Measurements from ENCODE around the gene RYR3. TPM values are rescaled to one million over a fixed set of nuclear protein-coding genes. Genes with fewer than 3 reads are reported as not detected.

Gene RYR3
- total and polyA plus RNA-seq, 10 of the 15 experiments (the other 5 are each of a cell fraction or from before 2014, with no cell fraction given), result under 0.01 to 0.44 (median 0.16) TPM; not detected in 5

DNA sequence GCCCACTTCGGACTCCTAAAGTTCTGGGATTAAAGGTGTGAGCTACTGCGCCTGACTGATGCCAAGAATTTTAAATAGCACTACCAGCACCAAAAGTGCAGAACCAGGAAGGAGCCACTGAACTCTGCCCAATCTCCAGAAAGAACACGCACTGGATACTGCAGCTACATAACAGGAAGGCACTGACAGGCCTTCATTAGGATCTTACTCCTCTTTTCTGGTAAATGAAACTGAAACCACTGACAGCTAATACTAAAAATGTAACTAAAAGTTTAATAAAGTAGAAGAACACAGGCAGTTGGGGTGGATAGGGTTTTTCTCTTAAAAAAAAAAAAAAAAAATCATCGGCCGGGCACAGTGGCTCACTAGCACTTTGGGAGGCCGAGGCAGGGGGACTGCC lies 583.4 kb downstream of the RYR3 start:
- no peak overlapping the region for H3K9ac ChIP-seq (ENCODE audit: control insufficient read depth, insufficient read depth, low read length)
- ChIA-PET CTCF (no interaction called here), POLR2A (no interaction called here)

More for the DNA sequence above, 583.4 kb downstream of the RYR3 start:
- Histone ChIP-seq H3K4me3 (no peak overlapping the region), H3K79me2 (ENCODE audit: control insufficient read depth, insufficient read depth, low read length) (no peaks in the 10 kb centered on the region), H3K36me3 (ENCODE audit: control insufficient read depth in 2 of 2, insufficient read depth in 2 of 2, low read length in 1 of 2) (no peaks in the 10 kb centered on the region), H2AFZ (ENCODE audit: control insufficient read depth, low read depth, low read length) (peak overlapping the region; percentile 71), H3K9me3 (replicated peaks; ENCODE audit: control insufficient read depth, insufficient read depth, low read length) (no peaks in the 10 kb centered on the region), H3K27me3 (replicated peaks in 1 of 2; ENCODE audit: control insufficient read depth in 2 of 2, insufficient read depth in 2 of 2, low read length in 1 of 2) (no peaks in the 10 kb centered on the region), H3K4me2 (ENCODE audit: control insufficient read depth, insufficient read depth) (peak overlapping the region; percentile 42), H4K20me1 (ENCODE audit: control insufficient read depth, insufficient read depth) (no peaks in the 10 kb centered on the region), H3K27ac (ENCODE audit: control insufficient read depth, insufficient read depth) (no peak overlapping the region; the same call in 1 of the 2 replicates), H3K4me1 (ENCODE audit: control insufficient read depth, insufficient read depth, low read length) (peaks cover 5% of the 10 kb centered on the region)
- intact Hi-C loops (cut with micrococcal nuclease; ENCODE audit: unreplicated experiment) (no loop called here), in situ Hi-C loops (cut with MboI) (no loop called here)
- SMC1A ChIA-PET (ENCODE audit: uncharacterized antibody, unreplicated experiment), result no interaction called here
- DNase-seq (ENCODE audit: low read depth, low spot score) (no peak), ATAC-seq (peak; percentile 64), FAIRE-seq (no peak)
- BruUV-seq (replicated peaks), result no TSS peak
- 87% methylated on average over 6 of the region's 6 CpGs for WGBS (ENCODE audit: insufficient coverage, insufficient replicate concordance, low lambda C conversion rate, missing lambda C conversion rate)
- no peak for TF ChIP-seq ZNF24 (IDR thresholded peaks at IDR 0.05)
- TF ChIP-seq, protein P1, sequence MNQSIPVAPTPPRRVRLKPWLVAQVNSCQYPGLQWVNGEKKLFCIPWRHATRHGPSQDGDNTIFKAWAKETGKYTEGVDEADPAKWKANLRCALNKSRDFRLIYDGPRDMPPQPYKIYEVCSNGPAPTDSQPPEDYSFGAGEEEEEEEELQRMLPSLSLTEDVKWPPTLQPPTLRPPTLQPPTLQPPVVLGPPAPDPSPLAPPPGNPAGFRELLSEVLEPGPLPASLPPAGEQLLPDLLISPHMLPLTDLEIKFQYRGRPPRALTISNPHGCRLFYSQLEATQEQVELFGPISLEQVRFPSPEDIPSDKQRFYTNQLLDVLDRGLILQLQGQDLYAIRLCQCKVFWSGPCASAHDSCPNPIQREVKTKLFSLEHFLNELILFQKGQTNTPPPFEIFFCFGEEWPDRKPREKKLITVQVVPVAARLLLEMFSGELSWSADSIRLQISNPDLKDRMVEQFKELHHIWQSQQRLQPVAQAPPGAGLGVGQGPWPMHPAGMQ (IDR thresholded peaks at IDR 0.05; ENCODE audit: borderline replicate concordance), result no peak
- TF ChIP-seq, protein P2, sequence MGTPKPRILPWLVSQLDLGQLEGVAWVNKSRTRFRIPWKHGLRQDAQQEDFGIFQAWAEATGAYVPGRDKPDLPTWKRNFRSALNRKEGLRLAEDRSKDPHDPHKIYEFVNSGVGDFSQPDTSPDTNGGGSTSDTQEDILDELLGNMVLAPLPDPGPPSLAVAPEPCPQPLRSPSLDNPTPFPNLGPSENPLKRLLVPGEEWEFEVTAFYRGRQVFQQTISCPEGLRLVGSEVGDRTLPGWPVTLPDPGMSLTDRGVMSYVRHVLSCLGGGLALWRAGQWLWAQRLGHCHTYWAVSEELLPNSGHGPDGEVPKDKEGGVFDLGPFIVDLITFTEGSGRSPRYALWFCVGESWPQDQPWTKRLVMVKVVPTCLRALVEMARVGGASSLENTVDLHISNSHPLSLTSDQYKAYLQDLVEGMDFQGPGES (IDR thresholded peaks at IDR 0.05), result no peak
- no peak for TF ChIP-seq FOS (IDR thresholded peaks at IDR 0.05; ENCODE audit: borderline replicate concordance, extremely low read depth, insufficient read length)
- no peak for TF ChIP-seq EED (IDR thresholded peaks at IDR 0.05; ENCODE audit: low read depth)
- TF ChIP-seq MTA3 (IDR thresholded peaks at IDR 0.05; ENCODE audit: borderline replicate concordance, low read length), result no peak
- no peak for TF ChIP-seq DPF2 (IDR thresholded peaks at IDR 0.05)
- TF ChIP-seq SREBF1 (IDR thresholded peaks at IDR 0.05; ENCODE audit: low read length), result no peak
- TF ChIP-seq RB1 (IDR thresholded peaks at IDR 0.05; ENCODE audit: borderline replicate concordance), result no peak
- no peak for TF ChIP-seq JUNB (IDR thresholded peaks at IDR 0.05)
- TF ChIP-seq, protein P3, sequence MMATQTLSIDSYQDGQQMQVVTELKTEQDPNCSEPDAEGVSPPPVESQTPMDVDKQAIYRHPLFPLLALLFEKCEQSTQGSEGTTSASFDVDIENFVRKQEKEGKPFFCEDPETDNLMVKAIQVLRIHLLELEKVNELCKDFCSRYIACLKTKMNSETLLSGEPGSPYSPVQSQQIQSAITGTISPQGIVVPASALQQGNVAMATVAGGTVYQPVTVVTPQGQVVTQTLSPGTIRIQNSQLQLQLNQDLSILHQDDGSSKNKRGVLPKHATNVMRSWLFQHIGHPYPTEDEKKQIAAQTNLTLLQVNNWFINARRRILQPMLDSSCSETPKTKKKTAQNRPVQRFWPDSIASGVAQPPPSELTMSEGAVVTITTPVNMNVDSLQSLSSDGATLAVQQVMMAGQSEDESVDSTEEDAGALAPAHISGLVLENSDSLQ (IDR thresholded peaks at IDR 0.05), result no peak
- no peak for TF ChIP-seq MYB (IDR thresholded peaks at IDR 0.05; ENCODE audit: borderline replicate concordance, low read depth, low read length)
- no peak for TF ChIP-seq IKZF2 (IDR thresholded peaks at IDR 0.05)
- no peak for TF ChIP-seq ZNF274 (IDR thresholded peaks at IDR 0.05; ENCODE audit: insufficient read depth, insufficient read length)
- TF ChIP-seq RCOR1 (conservative IDR thresholded peaks at IDR 0.05; ENCODE audit: low read depth, low read length), result no peak
- TF ChIP-seq STAT1 (conservative IDR thresholded peaks at IDR 0.05), result no peak
- no peak for TF ChIP-seq SMARCA5 (IDR thresholded peaks at IDR 0.05)
- RAD21 ChIA-PET (ENCODE audit: unreplicated experiment), result no interaction called here
